ENCODE measurements around the gene ALKBH5. TPM values are rescaled to one million over a fixed set of nuclear protein-coding genes. Genes with fewer than 3 reads are reported as not detected.

Gene ALKBH5
- total and polyA plus RNA-seq, 2 experiments from 2014 or later = 32.2 to 117 TPM

DNA sequence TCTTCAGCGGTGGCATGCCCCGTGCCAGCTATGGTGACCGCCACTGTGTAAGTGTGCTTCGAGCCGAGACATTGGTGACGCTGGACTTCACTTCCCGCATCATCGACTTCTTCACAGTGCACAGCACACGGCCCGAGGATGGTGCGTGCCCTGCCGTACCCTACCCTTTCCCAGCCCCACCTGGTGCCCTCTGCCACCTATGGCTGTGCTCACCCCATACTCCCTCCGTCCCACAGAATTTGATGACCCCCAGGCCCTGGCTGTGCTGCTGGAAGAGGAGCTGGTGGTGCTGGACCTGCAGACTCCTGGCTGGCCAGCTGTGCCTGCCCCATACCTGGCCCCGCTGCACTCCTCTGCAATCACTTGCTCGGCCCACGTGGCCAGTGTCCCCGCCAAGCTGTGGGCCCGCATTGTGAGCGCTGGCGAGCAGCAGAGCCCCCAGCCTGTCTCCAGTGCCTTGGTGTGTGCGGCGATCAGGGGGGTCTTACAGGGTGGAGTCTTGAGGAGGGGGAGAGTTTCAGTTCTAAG, 51.3 kb downstream of the ALKBH5 start:
- Histone ChIP-seq H3K79me2 (replicated peaks; ENCODE audit: insufficient read depth) (peaks cover 19% of the 10 kb centered on the region), H3K4me1 (ENCODE audit: insufficient read depth) (no peaks in the 10 kb centered on the region), H2AFZ (no peak overlapping the region), H4K20me1 (replicated peaks; ENCODE audit: insufficient read depth) (no peaks in the 10 kb centered on the region; the same call in 1 of the 2 replicates), H3F3A (replicated peaks; ENCODE audit: low read depth) (no peaks in the 10 kb centered on the region), H3K27me3 (ENCODE audit: insufficient read depth) (no peaks in the 10 kb centered on the region), H3K9me2 (ENCODE audit: insufficient read depth) (no peaks in the 10 kb centered on the region), H3K27ac (ENCODE audit: low read depth) (no peak overlapping the region), H3K4me2 (no peak overlapping the region), H3K4me3 (no peak overlapping the region), H3K36me3 (ENCODE audit: insufficient read depth) (0 out of 2 replicates have a peak, but pooled peaks cover 3% of the 10 kb centered on the region)
- DNase-seq (ENCODE audit: low spot score) = no peak
- Mint-ChIP-seq H3K27ac (no peak overlapping the region; the same call in 1 of the 2 replicates), H3K4me1 (peaks cover 4% of the 10 kb centered on the region; the same call in 1 of the 3 replicates), H3K4me3 (no peak overlapping the region), H3K9me3 (no peaks in the 10 kb centered on the region), H3K36me3 (ENCODE audit: low read depth) (peaks cover 39% of the 10 kb centered on the region), H3K27me3 (ENCODE audit: insufficient read depth, low read depth, poor library complexity) (peaks cover 4% of the 10 kb centered on the region)
- ATAC-seq = no peak
- TF ChIP-seq EZH2 (IDR thresholded peaks at IDR 0.05; ENCODE audit: low read depth, unreplicated experiment) (no peak), POLR2AphosphoS5 (IDR thresholded peaks at IDR 0.05; ENCODE audit: low read depth) (no peak)

DNA sequence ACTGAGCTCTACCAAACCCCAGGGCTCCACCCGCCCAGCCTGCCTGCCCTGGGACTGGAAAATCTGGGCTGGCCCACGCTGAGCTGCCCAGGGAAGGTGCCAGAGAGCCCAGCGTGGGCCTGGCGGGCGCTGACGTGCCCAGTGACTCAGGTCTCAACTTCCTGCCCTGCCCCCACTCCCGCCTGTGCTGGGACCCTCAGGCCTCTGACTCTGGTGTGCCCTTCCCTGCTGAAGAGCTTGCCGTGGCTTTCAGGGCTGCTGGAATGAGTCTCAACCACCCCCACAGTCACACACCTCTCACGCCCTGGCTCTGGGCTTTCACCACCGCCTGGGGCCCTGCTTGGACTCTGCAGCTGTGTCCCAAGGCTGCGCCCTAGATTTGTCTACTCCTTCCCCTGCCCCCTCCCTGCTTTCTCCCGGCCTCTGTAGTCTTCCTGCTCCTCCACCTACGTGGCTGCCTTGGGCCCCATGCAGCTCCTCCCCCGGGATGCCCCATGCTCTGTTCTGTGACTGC, 52.2 kb downstream of the ALKBH5 start:
- H3K27me3 Mint-ChIP-seq (ENCODE audit: insufficient read depth, low read depth, poor library complexity) = peaks cover 5% of the 10 kb centered on the region
- H3K36me3 Mint-ChIP-seq (ENCODE audit: low read depth) = peaks cover 39% of the 10 kb centered on the region
- H3K27ac ChIP-seq (ENCODE audit: low read depth) = no peak overlapping the region
- peaks cover 10% of the 10 kb centered on the region for H3K79me2 ChIP-seq (replicated peaks; ENCODE audit: insufficient read depth)
- no peaks in the 10 kb centered on the region for H3K4me1 ChIP-seq (ENCODE audit: insufficient read depth)
- H3K4me3 Mint-ChIP-seq = no peak overlapping the region
- H3K4me3 ChIP-seq = no peak overlapping the region
- no peaks in the 10 kb centered on the region; the same call in 1 of the 2 replicates for H4K20me1 ChIP-seq (replicated peaks; ENCODE audit: insufficient read depth)
- H2AFZ ChIP-seq = no peak overlapping the region
- H3K36me3 ChIP-seq (ENCODE audit: insufficient read depth) = 0 out of 2 replicates have a peak, but pooled peaks cover 3% of the 10 kb centered on the region
- no peak overlapping the region for H3K27ac Mint-ChIP-seq
- DNase-seq (ENCODE audit: low spot score) (no peak), ATAC-seq (no peak)
- H3K4me2 ChIP-seq = no peak overlapping the region
- no peaks in the 10 kb centered on the region for H3K27me3 ChIP-seq (ENCODE audit: insufficient read depth)
- H3K9me2 ChIP-seq (ENCODE audit: insufficient read depth) = no peaks in the 10 kb centered on the region
- peaks cover 4% of the 10 kb centered on the region; the same call in 1 of the 3 replicates for H3K4me1 Mint-ChIP-seq
- no peaks in the 10 kb centered on the region for H3K9me3 Mint-ChIP-seq
- no peaks in the 10 kb centered on the region for H3F3A ChIP-seq (replicated peaks; ENCODE audit: low read depth)
- TF ChIP-seq, protein P1, sequence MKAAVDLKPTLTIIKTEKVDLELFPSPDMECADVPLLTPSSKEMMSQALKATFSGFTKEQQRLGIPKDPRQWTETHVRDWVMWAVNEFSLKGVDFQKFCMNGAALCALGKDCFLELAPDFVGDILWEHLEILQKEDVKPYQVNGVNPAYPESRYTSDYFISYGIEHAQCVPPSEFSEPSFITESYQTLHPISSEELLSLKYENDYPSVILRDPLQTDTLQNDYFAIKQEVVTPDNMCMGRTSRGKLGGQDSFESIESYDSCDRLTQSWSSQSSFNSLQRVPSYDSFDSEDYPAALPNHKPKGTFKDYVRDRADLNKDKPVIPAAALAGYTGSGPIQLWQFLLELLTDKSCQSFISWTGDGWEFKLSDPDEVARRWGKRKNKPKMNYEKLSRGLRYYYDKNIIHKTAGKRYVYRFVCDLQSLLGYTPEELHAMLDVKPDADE (IDR thresholded peaks at IDR 0.05) = no peak
- no peak for TF ChIP-seq NANOG (IDR thresholded peaks at IDR 0.05; ENCODE audit: borderline replicate concordance)
- no peak for TF ChIP-seq CTCF (conservative IDR thresholded peaks at IDR 0.05; ENCODE audit: low read depth in 2 of 2)
- TF ChIP-seq EZH2 (IDR thresholded peaks at IDR 0.05; ENCODE audit: low read depth, unreplicated experiment) = no peak
- no peak for TF ChIP-seq ZNF462 (CRISPR knock-in tag; IDR thresholded peaks at IDR 0.05)
- TF ChIP-seq REST (IDR thresholded peaks at IDR 0.05; ENCODE audit: unreplicated experiment) = no peak
- no peak for TF ChIP-seq JUNB (IDR thresholded peaks at IDR 0.05; ENCODE audit: unreplicated experiment)
- no peak for TF ChIP-seq POLR2AphosphoS5 (IDR thresholded peaks at IDR 0.05; ENCODE audit: low read depth)

Data from GM23338 (cell line).